Naive thymus-derived CD8-positive, alpha-beta T cell (primary cell): ENCODE data around the gene MYH4. TPM values are rescaled to one million over a fixed set of nuclear protein-coding genes. Genes with fewer than 3 reads are reported as not detected.
A peak's percentile ranks its signal among the peaks of the same experiment; 100 is the strongest.

Experiments used
- ATAC-seq, 2 donors: fragments of 150-1000 bp; cut with Tn5 transposase in 1 of 2; sonication (Bioruptor Pico), chemical (Tn5 transposase) in 1 of 2; 1 replicate in 1 of 2; 2 replicates in 1 of 2; pipeline ENCODE4 v1.10.0; 2021; ENCODE audit warnings: mild to moderate bottlenecking in 2 of 2, moderate library complexity in 2 of 2
- POLR2A ChIA-PET: fragments of 350-600 bp; sonication (Branson Sonifier 250); formaldehyde crosslinking; loops from one replicate; lab custom pipeline; 2021; ENCODE audit warnings: antibody characterized with exemption; lab: Charles Lee
- DNase-seq, 10 donors: peaks; one replicate each; pipeline versions ENCODE4 v3.0.0 to v3.0.0-alpha.2; 2020 to 2022
- H3K27ac Mint-ChIP-seq, 10 donors: one replicate each; pipeline ENCODE4 v1.8.0; 2020 to 2022; ENCODE audit warnings: mild to moderate bottlenecking in 10 of 10, mixed read lengths in 10 of 10, moderate library complexity in 4 of 10, inconsistent platforms in 1 of 10
- H3K27me3 Mint-ChIP-seq, 5 donors: one replicate each; pipeline ENCODE4 v1.8.0; 2021 to 2022; ENCODE audit warnings: mixed read lengths in 5 of 5
- H3K36me3 Mint-ChIP-seq, 3 donors: one replicate each; pipeline ENCODE4 v1.8.0; 2020 to 2022; ENCODE audit warnings: mixed read lengths in 3 of 3, mild to moderate bottlenecking in 2 of 3, inconsistent platforms in 1 of 3
- H3K4me1 Mint-ChIP-seq, 4 donors: one replicate each; pipeline ENCODE4 v1.8.0; 2021 to 2022; ENCODE audit warnings: mixed read lengths in 4 of 4
- H3K4me3 Mint-ChIP-seq, 10 donors: one replicate each; pipeline ENCODE4 v1.8.0; 2020 to 2022; ENCODE audit warnings: mild to moderate bottlenecking in 10 of 10, mixed read lengths in 10 of 10, moderate library complexity in 6 of 10, inconsistent platforms in 1 of 10
- H3K9me3 Mint-ChIP-seq, 9 donors: one replicate each; pipeline ENCODE4 v1.8.0; 2020 to 2022; ENCODE audit warnings: mixed read lengths in 9 of 9, mild to moderate bottlenecking in 3 of 9, inconsistent platforms in 1 of 9, moderate library complexity in 1 of 9
- polyA plus RNA-seq, 3 donors: library from polyadenylated mRNA; unstranded; fragments of 300-500 nt; fragmentation: Illumina TruSeq; gene quantifications; one replicate each; pipeline ENCODE4 v1.2.3, GENCODE V29; 2021
- total RNA-seq, 8 experiments: library from RNA in 2 of 8; stranded (reverse) in 2 of 8; gene quantifications; one replicate each; pipeline ENCODE4 v1.2.3 and lab custom pipeline; 2021 to 2026

Gene MYH4
- total and polyA plus RNA-seq, 5 experiments from 2014 or later = not detected

DNA sequence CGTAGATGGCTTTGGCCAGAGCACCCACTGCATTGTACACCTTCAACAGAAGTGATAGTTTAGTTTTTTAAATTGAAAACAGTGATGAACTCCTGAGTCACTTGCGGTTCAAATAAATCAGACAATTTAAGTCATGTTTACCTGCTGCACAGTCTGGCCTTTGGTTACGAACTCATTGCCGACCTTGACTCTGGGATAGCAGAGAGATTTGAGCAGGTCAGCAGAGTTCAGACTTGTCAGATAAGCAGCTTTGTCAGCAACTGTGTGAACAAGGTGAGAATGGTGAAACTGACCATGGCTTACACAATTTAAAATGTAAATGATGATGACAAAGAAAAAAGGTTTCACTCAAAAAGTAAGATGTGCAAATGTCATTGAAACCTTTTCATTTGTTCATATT is 9.3 kb downstream of the MYH4 start:
- POLR2A ChIA-PET = no interaction called here
- Mint-ChIP-seq H3K27me3 (peaks cover 4 to 22% (median 14%) of the 10 kb centered on the region in 5 donors), H3K36me3 (peaks cover 0 to 1% (median 0%) of the 10 kb centered on the region in 3 donors), H3K9me3 (peaks cover 0 to 7% (median 0%) of the 10 kb centered on the region in 9 donors), H3K27ac (no peak overlapping the region), H3K4me1 (peaks cover 0 to 2% (median 0%) of the 10 kb centered on the region in 4 donors), H3K4me3 (no peak overlapping the region)
- DNase-seq (no peak), ATAC-seq (no peak)

DNA sequence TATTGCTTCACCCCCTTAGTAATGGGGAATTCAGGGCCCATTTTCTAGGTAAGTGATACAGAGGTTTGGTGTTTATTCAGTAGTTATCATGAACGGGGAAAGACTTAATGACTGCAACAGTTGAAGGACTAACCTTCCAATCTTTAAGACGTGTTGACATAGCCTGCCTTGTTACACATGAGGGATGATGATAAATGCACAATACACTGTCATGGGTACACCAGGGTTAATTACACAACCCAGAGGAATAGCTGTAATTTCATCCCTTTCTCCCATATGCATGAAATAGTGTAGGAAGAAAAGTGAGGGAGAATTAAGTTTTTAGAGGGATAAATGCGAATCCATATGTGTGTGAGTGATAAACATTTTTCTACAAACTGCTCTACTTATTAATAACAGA is 10.7 kb downstream of the MYH4 start:
- peaks cover 4 to 22% (median 11%) of the 10 kb centered on the region in 5 donors for H3K27me3 Mint-ChIP-seq
- H3K4me3 Mint-ChIP-seq = no peak overlapping the region
- H3K36me3 Mint-ChIP-seq = no peaks in the 10 kb centered on the region
- H3K4me1 Mint-ChIP-seq = peaks cover 0 to 2% (median 0%) of the 10 kb centered on the region in 4 donors
- H3K9me3 Mint-ChIP-seq = no peaks in the 10 kb centered on the region
- POLR2A ChIA-PET = no interaction called here
- ATAC-seq = no peak
- no peak for DNase-seq
- no peak overlapping the region for H3K27ac Mint-ChIP-seq

DNA sequence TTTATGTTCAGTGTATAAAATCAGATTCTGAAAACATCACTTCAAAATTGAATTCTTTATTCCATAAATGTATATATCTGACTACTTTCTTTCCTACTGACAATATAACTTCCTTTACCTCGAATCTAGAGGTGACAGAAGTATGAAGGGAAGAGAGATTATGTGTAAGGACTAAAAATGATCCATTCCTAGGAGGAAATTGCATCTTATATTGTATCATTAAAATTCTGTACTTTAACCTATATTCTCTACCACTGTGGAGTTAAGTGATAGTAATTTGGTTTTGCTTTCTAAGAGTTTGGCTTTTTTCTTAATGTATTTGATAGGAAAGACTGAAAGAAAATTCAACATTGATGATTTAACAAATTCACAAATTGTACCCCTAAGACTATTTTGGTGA is 11.4 kb downstream of the MYH4 start:
- Mint-ChIP-seq H3K27ac (no peak overlapping the region), H3K9me3 (no peaks in the 10 kb centered on the region), H3K4me1 (peaks cover 0 to 2% (median 0%) of the 10 kb centered on the region in 4 donors), H3K4me3 (no peak overlapping the region), H3K36me3 (no peaks in the 10 kb centered on the region), H3K27me3 (peaks cover 5 to 24% (median 14%) of the 10 kb centered on the region in 5 donors)
- POLR2A ChIA-PET = no interaction called here
- ATAC-seq = no peak
- no peak for DNase-seq

DNA sequence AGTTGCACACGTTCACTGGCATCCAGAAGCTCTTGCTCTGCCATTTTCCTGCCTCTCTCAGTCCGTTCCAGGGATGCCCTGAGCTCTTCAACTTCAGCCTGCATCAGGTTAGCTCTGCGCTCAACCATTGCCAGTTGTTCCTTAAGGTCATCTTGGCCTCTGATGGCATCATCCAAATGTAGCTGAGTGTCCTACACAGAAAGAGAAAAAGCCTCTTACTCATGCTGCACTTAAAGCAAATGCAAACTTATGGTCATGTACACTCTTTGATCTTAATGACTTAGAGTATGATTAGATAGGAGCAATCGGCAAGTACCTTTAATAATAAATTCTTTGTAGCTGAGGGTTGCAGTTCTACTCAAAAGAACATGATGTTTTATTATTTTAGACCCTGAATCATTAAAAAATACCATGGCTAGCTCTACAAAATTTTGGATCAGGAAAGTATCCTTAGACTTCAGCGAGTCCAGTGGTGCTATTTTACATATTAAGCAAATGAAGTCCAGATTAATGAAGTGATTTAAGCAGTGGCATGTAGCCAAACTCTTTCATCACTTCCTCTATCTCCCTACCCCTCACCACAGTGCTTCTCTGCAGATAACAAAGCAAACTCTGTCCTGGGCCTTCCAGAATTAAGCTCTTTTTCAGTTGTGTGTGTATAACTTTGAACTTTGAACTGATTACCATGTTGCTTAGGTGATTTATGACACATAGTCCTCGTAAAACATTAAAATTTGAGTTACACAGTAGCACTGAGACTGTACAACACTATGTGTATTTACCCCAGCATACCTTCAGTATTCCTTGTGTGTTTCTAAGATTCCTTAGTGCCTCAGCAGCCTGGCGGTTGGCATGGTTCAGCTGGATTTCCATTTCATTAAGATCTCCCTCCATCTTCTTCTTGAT is 22.1 kb downstream of the MYH4 start:
- Mint-ChIP-seq H3K27ac (no peak overlapping the region), H3K4me1 (no peaks in the 10 kb centered on the region), H3K4me3 (no peak overlapping the region), H3K36me3 (no peaks in the 10 kb centered on the region), H3K27me3 (peaks cover 12 to 40% (median 17%) of the 10 kb centered on the region in 5 donors), H3K9me3 (peaks cover 0 to 8% (median 0%) of the 10 kb centered on the region in 9 donors)
- POLR2A ChIA-PET = no interaction called here
- ATAC-seq = no peak
- DNase-seq = no peak

DNA sequence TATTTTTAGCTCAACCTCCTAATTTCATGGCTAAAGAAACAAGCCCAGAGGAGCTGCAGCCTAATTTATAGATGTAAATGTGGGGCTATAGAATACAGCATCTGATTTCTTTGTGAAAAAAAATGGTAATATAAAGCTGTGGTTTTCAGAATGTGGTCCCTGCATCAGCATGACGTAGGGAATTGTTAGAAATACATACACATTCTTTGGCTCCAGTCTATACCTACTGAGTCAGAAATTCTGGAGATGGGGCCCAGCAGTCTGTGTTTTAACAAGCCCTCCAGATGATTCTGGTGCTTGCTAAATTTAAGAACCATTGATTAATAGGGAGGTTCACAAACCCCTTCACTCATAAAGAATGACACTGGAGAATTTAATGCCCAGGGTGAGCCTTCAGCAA is 29.5 kb downstream of the MYH4 start:
- H3K9me3 Mint-ChIP-seq = peaks cover 0 to 17% (median 0%) of the 10 kb centered on the region in 9 donors
- POLR2A ChIA-PET = no interaction called here
- ATAC-seq = no peak
- H3K27ac Mint-ChIP-seq = no peak overlapping the region
- no peak overlapping the region for H3K4me3 Mint-ChIP-seq
- H3K4me1 Mint-ChIP-seq = no peaks in the 10 kb centered on the region
- no peak for DNase-seq
- H3K36me3 Mint-ChIP-seq = peaks cover 0 to 10% (median 0%) of the 10 kb centered on the region in 3 donors
- H3K27me3 Mint-ChIP-seq = peaks cover 23 to 46% (median 37%) of the 10 kb centered on the region in 5 donors

DNA sequence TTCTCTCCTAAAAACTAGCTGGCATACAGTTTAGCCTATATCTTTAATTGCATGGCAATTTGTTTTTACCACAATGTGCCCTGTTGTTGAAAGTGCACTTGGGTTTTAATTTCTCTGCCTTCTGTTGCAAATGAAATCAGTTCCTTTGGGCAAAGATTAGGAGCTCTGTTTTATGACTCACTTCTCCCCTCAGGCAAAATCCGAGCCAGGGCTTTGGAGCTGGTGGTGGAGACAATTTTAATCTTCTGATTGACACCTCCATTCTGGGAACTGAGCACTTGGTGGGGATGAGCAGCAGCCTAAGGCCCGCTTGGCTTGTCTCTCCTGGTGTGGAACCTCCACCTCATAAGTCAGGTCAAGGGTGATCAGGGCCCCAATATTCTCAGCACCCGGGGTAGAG is 34.3 kb downstream of the MYH4 start:
- Mint-ChIP-seq H3K4me3 (no peak overlapping the region), H3K27me3 (peaks cover 15 to 49% (median 29%) of the 10 kb centered on the region in 5 donors), H3K27ac (no peak overlapping the region), H3K4me1 (no peaks in the 10 kb centered on the region), H3K36me3 (peaks cover 0 to 24% (median 2%) of the 10 kb centered on the region in 3 donors), H3K9me3 (peaks cover 4 to 36% (median 11%) of the 10 kb centered on the region in 9 donors)
- ATAC-seq (no peak), DNase-seq (no peak)
- POLR2A ChIA-PET = no interaction called here

DNA sequence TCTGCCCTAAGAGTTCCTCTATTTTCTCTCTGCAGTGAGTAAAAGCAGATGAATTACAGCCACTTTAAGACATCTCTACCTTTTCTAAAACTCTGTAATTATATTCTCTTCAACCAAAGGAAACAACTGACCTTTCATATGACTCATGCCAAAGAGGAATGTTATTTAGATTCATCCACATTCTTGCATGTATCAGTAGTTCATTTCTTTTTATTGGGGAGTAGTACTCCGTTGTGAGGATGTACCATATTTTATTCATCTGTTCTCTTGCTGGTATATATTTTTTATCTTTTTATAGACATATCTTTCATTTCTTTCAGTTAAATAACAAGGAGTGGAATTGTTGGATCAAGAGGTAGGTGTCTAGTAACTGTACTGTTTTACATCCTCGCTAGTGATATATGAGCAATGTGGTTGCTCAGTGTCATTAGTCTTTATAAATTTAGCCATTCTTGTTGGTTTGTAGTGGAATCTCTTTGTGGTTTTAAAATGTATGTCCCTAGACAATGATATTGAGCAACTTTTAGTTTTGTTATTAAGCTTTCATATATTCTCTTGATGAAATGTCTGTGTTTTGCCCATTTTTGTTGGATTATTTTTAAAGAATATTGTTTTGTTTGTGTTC is 39.8 kb downstream of the MYH4 start:
- Mint-ChIP-seq H3K36me3 (peaks cover 0 to 14% (median 2%) of the 10 kb centered on the region in 3 donors), H3K9me3 (peaks cover 4 to 19% (median 10%) of the 10 kb centered on the region in 9 donors), H3K27me3 (peaks cover 6 to 37% (median 16%) of the 10 kb centered on the region in 5 donors), H3K4me3 (no peak overlapping the region), H3K4me1 (no peaks in the 10 kb centered on the region), H3K27ac (no peak overlapping the region)
- no peak for ATAC-seq
- DNase-seq = no peak
- POLR2A ChIA-PET = no interaction called here

DNA sequence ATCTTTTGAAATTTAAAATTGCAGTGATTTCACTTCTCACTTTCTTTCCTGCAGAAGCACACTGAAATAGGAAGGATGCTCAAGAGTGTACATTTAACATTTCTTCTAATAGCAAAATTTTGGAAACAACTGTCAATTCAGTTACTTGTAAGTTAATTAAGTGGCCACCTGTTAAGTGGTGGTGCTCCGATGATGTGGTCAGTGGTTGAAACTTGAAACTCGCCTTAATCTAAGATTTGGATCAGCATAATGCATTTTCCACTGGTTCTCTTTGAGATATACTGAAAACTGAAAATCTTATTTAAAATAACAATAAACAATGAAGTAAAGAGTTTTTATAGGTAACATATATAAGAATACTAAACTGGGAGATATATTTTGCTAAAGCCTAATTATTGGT is 40.6 kb downstream of the MYH4 start:
- no peak overlapping the region for H3K4me3 Mint-ChIP-seq
- peaks cover 6 to 33% (median 16%) of the 10 kb centered on the region in 5 donors for H3K27me3 Mint-ChIP-seq
- H3K36me3 Mint-ChIP-seq = peaks cover 0 to 10% (median 2%) of the 10 kb centered on the region in 3 donors
- peaks cover 4 to 19% (median 9%) of the 10 kb centered on the region in 9 donors for H3K9me3 Mint-ChIP-seq
- no peak overlapping the region for H3K27ac Mint-ChIP-seq
- DNase-seq (no peak), ATAC-seq (no peak)
- H3K4me1 Mint-ChIP-seq = no peaks in the 10 kb centered on the region
- POLR2A ChIA-PET = no interaction called here

DNA sequence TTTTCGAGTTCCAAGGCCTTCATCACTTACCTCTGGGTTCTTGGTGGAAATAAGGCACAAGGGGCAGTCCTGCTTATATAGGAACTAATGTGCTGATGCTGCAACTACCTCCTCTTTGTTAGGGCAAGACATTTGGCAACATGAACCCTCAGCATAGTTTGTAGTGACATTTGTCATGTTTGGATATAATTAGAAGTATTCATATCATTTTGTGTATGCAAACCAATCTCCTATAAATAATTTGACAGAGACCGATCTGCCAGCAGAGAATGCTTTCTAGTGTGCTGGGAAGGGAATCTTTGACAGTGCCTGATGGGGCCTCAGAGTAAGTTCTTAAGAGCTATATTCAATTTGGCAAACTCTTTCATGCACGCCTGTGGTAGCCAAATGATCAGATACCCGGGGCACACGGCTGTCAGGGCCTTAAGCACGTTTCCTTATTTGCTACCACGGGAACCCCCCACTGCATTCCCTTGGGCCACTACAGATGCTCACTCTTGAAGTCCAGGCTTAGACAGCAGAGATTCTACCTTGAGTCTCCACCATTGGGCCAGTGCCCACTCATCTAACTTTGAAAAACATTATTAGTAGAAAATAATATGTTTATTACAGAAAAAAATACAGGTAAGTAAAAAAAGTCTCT is 47.3 kb downstream of the MYH4 start, which contains the start of gene MYH8:
TSS of gene MYH8 (minus strand) at position 51 of the 643 bp plus-strand sequence. CDS start 1,723 bp downstream, outside the sequence.
- Mint-ChIP-seq H3K27ac (peak within 1 kb of the TSS in 1 of 10 donors; percentile 49), H3K27me3 (peaks cover 0 to 13% (median 4%) of the 10 kb centered on the region in 5 donors), H3K36me3 (no peaks in the 10 kb centered on the region), H3K4me1 (no peaks in the 10 kb centered on the region), H3K4me3 (no peak within 1 kb of the TSS), H3K9me3 (peaks cover 0 to 2% (median 0%) of the 10 kb centered on the region in 9 donors)
- POLR2A ChIA-PET = no interaction called here
- DNase-seq = no peak
- ATAC-seq = no peak

DNA sequence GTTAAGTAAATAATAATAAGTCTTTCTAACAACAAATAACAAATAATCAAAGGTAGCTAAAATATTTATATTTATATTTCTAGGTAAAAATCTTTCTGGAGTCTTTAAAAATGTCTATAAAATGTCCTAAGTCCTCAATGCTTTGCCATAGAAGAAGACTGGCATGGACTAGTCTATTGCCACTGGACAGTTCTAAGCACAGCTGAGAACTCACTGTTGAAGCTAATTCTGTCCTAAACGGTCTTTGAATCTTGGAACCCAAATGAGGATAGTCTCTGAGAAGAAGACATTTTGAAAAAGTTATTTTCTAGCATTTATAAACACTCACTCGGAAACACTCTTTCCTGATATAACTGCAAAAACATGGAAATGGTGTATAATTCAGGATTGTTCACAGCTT is 48.1 kb downstream of the MYH4 start:
- ATAC-seq (no peak), DNase-seq (no peak)
- Mint-ChIP-seq H3K27ac (no peak overlapping the region), H3K36me3 (no peaks in the 10 kb centered on the region), H3K27me3 (peaks cover 0 to 6% (median 1%) of the 10 kb centered on the region in 5 donors), H3K4me1 (no peaks in the 10 kb centered on the region), H3K4me3 (no peak overlapping the region), H3K9me3 (peaks cover 0 to 2% (median 0%) of the 10 kb centered on the region in 9 donors)
- POLR2A ChIA-PET = no interaction called here

DNA sequence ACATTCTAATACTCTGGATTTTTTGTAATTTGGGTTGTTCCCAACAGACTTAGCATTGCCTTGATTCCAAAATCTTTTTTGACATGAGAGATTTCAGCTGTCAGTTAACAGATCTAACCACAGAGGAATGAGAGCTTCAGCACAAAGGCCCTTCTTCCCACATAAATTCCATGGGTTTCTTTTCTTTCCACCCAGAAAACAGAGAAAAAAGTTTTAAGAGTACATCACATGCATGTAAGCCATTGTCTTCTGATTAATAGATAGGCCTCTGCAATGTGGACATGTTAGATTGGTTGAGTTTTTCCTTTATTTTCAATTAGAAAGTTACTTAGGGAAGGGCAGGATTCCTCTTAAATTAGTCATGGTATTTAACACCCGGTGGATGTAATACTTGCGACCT is 48.5 kb downstream of the MYH4 start:
- Mint-ChIP-seq H3K27ac (peak overlapping the region in 1 of 10 donors; percentile 49), H3K4me3 (no peak overlapping the region), H3K27me3 (peaks cover 0 to 10% (median 1%) of the 10 kb centered on the region in 5 donors), H3K4me1 (no peaks in the 10 kb centered on the region), H3K36me3 (no peaks in the 10 kb centered on the region), H3K9me3 (peaks cover 0 to 2% (median 0%) of the 10 kb centered on the region in 9 donors)
- ATAC-seq (no peak), DNase-seq (no peak)
- POLR2A ChIA-PET = no interaction called here

DNA sequence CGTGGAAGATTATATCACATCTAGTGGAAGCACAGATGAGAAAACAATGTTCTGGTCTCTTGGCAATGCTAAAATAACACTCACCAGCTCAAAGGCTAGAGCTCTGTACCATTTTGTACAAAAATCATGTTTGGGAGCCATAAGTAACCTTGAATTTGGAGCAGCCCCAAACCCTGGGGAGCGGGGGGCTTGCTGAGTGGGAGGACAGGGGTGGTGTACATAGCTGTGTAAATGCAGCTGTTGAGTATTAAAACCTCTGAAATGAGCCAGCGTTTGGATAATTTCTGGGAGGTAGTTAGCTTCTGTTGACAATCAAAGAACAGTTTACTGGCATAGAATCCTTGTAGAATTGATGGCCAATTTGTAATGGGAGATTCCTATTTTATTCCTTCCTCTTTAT is 51.9 kb downstream of the MYH4 start:
- Mint-ChIP-seq H3K27me3 (peaks cover 2 to 14% (median 5%) of the 10 kb centered on the region in 5 donors), H3K9me3 (no peaks in the 10 kb centered on the region)
- POLR2A ChIA-PET = no interaction called here

More for the DNA sequence above, 51.9 kb downstream of the MYH4 start:
- ATAC-seq (no peak), DNase-seq (no peak)
- Mint-ChIP-seq H3K27ac (no peak overlapping the region), H3K36me3 (no peaks in the 10 kb centered on the region), H3K4me3 (no peak overlapping the region), H3K4me1 (no peaks in the 10 kb centered on the region)
